Ishikawa (cell line): ENCODE measurements around the gene YWHAQ.

Experiments
- CEBPB ChIP-seq: IDR thresholded peaks from 2 replicates; pipeline ENCODE4 v1.6.1; 2012
- CREB1 ChIP-seq: IDR thresholded peaks from 2 replicates; pipeline ENCODE4 v1.6.1; 2012; ENCODE audit warnings: low read depth
- EP300 ChIP-seq: IDR thresholded peaks from 2 replicates; pipeline ENCODE4 v1.6.1; 2012; ENCODE audit warnings: borderline replicate concordance
- FOXM1 ChIP-seq: IDR thresholded peaks from 2 replicates; pipeline ENCODE4 v1.6.1; 2012; ENCODE audit warnings: low read depth, borderline replicate concordance
- MAX ChIP-seq: IDR thresholded peaks from 2 replicates; pipeline ENCODE4 v1.6.1; 2012
- NFIC ChIP-seq: IDR thresholded peaks from 2 replicates; pipeline ENCODE4 v1.6.1; 2012
- REST ChIP-seq: IDR thresholded peaks from 2 replicates; pipeline ENCODE4 v1.6.1; 2012; ENCODE audit warnings: low read depth, mild to moderate bottlenecking
- USF1 ChIP-seq: IDR thresholded peaks from 2 replicates; pipeline ENCODE4 v1.6.1; 2012
- YY1 ChIP-seq: IDR thresholded peaks from 2 replicates; pipeline ENCODE4 v1.6.1; 2012; ENCODE audit warnings: low read depth

Gene YWHAQ

GRCh38 chr2:9535177-9535576 lies 95.6 kb downstream of the YWHAQ start:
- TF ChIP-seq CREB1, result no peak
- TF ChIP-seq NFIC, result no peak
- no peak for TF ChIP-seq REST
- no peak for TF ChIP-seq CEBPB
- no peak for TF ChIP-seq EP300
- no peak for TF ChIP-seq MAX
- TF ChIP-seq FOXM1, result no peak
- no peak for TF ChIP-seq YY1
- no peak for TF ChIP-seq USF1
